Measurements from ENCODE around the gene CCNA2.
A peak's percentile ranks its signal among the peaks of the same experiment; 100 is the strongest.

CCNA2 gene

DNA sequence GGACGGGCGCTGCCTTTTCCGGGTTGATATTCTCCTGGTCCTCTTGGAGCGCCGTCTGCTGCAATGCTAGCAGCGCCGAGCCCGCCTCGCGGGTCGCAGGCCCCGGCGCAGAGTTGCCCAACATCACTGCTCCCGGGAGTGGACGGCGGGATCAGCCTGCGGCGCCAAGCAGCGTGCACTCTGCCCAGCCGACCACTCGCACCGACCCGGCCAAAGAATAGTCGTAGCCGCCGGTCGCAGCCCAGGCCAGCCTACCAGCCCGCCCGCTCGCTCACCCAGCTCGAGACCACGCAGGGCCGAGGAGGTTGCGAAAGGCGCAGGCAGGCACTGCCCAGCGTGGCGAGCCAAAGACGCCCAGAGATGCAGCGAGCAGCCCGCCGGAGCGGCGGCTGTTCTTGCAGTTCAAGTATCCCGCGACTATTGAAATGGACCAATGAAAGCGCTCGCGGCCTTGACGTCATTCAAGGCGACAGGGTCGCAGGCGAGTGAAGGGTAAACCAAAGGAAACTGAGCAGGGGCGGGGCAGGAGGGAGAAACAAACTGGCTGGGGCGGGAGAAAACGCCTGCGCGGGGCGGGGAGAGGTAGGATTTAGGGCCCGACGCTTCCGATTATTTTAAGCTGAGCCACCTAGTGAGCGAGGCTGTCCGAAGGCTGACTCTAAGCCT lies at the start of gene CCNA2:
Gene CCNA2, minus strand, starts transcription at position 379 of the 666 bp plus-strand sequence. Its CDS starts 255 bp downstream, at position 124.
- peak; percentile 98 for DNase-seq

DNA sequence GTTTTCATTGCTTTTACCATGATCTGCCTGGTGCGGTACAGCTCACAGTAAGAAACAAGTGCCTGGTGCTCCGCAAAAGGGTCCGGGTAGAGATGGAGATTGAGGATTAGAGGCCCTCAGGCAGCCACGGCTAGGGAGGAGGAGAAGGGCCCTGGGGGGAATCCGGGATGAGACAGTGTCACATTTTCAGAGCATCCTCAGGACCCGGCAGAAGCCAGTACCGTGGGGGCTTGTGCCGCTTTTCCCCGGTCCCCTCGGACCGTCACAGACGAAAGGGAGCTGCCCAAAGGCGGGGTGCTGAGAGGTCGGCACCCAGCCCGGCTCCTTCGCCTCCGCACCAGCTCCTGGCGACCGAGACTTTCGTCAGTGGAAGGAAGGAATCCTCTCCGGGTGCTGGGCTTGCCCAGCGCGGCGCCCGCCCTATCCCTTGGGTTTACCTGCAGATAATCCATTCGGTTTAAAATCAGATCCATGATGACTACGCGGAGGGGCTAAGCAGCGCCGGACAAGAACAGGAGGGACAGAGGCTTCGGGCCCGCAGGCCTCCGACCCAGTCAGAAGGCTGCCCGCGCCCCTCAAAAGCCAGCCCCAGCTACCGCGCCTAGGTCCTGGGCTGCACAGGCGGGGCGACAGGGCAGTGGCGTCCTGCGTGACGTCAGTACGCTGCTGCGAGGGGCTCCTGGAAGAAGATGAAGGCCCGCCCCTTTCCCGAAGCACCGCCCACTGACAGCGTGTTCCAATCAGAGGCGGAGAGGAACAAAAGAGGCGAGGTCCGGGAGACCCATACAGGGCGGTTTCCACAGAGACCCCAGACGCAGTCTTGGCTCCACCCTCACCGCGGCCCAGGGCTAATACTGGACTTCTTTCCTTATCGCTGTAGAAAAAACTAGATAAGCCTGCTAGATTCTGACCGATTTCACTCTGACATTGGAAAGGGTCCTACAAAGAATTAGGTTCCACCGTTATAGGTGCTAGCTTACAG lies 46.4 kb upstream of the CCNA2 start, which contains the start of gene BBS7:
Gene BBS7, minus strand, starts transcription at position 634 of the 982 bp plus-strand sequence. Its CDS starts 161 bp downstream, at position 473.
- peak; percentile 98 for DNase-seq

DNA sequence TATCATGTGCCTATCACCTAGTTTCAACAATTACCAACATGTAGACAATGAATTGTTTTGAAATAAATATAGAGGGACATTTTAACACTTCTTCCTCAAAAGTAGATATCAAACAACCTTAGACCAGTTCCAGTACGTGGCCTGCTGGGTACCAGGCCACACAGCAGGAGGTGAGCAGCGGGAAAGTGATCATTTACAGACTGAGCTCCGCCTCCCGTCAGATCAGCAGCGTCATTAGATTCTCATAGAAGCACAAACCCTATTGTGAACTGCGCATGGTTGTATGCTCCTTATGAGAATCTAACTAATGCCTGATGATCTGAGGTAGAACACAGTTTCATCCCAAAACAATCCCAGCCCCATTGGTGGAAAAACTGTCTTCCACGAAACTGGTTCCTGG lies 40.1 kb upstream of the CCNA2 start:
- DNase-seq, result no peak

DNA sequence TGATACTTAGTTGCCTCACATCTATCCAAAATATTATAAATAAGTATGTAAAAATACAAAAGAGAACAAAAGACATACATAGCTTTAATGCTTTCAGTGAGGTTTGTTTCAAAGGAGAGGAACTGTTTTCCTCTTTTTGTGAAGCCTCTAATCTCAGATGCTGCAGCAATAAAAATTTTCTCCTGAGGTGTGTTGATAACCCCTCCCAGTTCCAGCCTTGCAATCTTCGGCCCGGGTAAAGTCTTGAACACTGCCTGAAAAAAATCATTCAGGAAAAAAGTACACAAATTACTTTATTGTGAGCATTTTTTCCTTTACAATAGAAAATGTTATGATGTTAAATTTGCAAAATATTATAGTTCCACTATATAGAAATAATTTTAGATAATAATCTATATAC lies 37.7 kb upstream of the CCNA2 start:
- DNase-seq, result no peak

DNA sequence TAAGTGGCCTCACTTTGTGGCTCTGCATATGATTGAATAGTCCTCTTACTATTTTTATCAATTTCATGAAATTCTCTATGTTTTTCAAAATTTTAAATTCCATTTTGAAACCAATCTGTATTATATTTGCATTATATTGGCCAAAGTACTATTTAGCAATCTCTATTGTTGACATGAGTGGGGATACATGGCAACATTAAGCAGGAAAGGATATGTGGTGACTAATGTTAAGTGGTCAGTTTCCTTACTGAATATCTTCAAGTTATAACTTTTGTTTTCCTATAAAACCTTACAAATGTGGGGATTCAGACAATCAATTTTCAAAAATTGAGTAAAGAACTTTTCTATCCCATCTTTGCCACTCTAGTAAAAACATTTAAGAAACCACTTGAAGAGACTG lies 36.4 kb upstream of the CCNA2 start:
- no peak for DNase-seq

DNA sequence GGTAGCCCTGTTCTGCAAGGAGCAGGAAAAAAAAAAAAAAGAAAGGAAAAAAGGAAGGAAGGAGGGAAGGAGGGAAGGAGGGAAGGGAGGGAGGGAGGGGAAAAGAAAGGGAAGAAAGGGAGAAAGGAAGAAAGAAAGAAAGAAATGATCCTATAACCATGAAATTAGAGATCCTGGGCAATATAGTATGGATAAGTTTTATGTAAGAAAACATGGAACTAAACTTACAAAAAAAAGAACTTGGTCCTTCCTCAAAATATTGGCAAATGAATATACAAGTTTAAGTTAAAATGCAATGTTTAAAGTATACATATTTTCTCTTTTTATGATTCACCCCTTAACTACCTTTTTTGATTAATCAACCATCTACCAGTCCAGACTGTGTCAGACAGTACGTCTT lies 27.7 kb upstream of the CCNA2 start:
- no peak for DNase-seq

DNA sequence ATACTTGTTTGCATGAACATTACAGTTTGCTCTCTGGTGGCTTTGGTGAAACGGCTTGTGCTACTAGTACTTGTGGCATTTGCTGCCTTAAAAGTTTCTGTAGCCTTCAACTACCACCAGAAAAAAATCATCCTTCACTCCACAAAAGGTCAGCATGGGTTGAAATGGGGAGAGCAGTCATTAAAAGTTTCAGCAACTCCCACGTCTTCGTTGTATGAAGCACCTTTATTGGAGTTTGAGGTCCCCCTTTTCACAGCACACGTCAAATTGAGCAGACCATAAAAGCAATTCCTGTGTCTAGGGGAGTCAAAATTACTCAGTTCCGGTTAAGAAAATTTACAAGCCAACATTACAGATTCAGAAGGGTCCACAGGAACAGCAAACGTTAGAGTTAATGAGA lies 23.0 kb upstream of the CCNA2 start:
- no peak for DNase-seq

DNA sequence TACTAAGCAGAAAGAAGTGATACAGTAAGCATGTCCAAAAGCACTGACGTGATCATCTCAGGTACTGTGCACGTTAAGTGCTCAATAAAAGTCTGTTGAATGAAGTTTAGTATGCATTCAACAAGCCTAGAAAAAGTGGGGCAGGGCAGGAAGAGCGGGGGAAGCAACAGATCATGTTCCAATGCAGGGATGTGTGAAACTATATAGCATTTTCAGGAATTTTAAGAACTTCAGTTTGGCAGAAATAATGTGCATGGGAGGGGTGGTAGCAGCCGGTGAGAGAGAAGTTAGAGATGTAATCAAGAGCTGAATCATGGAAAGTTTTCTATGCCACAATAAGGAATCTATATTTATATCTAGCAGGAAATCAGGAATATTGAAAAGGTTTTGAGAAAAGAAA lies 19.2 kb upstream of the CCNA2 start:
- no peak for DNase-seq

DNA sequence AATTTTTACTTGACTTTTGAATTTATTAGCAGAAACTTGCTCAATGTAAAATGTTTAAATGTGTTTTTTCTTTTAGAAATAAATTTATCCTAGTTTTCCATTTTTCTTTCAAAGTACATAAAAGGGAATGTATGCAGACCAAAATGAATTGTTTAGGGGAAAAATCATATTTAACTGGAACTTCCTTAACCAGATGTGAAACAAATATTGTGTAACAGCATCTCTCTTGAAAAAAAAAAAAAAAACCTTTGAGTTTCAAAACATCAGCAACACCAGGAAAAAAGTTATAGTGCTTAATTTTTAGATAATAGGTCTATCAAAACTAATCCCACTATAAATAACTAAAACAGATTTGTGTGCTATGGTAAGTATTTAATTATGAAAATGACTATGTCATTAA lies 14.5 kb upstream of the CCNA2 start:
- DNase-seq, result no peak

DNA sequence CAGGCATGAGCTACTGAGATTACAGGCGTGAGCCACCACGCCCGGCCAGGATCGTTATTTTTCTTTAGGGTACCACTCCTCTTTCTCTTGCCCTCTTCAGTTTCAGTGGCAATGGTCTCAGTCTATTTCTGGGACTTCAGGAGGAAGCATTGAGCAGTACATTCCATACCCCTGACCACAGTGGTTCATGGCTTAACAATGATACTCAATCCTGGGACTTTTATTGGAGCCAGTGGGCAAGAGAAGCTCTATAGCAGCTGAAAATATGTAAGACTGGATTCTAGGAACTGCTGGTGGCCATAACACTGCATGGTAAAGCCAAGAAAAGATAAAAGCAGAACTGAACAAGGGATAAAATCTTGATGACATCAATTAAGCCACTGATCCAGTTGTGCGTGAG lies 5.8 kb upstream of the CCNA2 start:
- DNase-seq, result no peak

DNA sequence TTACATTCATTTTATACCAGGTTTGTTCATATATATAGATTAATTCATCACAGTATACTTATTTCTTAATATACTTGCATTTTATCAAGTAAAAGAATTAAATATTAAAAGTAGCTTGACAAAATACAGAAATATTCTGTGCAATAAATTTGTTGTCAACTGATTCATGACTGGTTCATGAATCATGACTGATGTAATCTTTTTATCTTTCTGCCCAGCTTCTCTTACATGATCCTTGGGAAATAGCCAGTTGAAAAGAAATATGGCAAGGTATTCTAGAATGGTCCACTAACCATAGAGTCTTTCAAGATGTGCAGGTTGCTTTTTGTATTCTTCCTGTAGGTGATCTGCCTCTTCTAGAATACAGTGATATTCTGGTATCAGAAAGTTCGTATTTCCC lies 4.2 kb upstream of the CCNA2 start:
- DNase-seq, result no peak

DNA sequence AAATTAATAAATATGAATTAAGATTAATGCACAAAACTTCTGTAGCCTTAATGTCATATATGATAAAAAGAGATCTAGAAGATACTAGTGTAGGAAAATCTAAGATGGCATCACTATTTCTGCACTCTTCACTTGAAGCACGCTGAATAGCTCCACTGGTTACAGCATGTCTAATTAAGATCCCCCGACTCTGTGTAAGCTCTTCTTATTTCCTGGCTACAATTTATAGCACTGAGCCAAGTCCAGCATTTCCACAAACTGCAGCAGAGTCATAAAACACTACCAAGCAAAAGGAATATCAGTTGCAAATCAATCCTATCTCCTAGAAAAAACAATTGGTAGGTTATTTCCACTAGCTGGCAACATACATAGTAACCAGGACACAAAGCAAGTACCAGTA lies 1.3 kb upstream of the CCNA2 start:
- no peak for DNase-seq

DNA sequence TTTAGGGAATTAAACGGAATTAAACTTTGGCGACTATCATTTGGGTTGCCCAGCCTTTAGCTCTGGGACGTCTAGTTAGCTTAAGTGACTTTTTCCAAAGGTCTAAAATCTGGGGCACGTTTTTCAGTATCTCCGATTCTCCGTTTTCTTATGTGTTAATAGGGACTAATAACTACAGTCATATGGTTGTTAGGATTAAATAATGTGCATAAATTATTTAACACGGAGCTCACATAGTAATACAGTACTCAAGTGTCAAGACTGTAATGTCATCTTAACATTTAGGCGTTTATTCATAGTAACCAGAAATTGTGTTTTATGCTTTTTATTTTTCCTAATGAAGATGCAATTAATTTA lies 466 bp upstream of the CCNA2 start:
- DNase-seq, result no peak

DNA sequence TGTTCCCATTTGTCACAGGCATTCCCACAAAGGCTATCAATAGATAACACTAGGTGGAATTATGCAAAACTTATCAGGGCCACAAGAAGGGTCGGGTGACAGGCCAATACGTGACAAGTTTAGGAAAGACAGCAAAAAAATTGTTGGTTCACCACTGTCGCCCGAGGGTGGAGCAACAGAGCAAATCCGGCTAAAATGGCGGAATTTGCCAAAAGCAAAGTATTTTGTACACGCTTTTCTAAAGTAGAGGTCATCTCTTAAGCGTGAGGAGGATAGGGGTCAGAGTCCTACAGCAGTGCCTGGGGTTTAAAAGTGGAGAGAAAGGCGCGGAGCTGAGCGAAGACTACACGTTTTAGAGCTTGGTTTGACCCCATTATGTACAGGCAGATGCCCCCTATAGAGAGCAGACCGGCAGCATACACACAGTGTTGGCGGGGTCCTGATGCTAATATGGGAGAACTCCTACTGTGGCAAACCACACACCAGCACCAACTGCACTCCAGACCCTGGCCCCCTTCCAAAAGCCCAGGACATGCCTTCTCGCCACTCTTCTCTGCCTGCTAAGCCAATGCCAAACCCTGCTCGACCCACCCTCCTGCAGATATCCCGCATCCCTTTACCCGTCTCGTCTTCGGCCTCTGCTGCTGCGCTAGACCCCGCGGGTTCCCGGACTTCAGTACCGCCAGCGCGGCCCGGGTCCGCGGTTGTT lies 733 bp downstream of the CCNA2 start:
- DNase-seq, result peak; percentile 74

DNA sequence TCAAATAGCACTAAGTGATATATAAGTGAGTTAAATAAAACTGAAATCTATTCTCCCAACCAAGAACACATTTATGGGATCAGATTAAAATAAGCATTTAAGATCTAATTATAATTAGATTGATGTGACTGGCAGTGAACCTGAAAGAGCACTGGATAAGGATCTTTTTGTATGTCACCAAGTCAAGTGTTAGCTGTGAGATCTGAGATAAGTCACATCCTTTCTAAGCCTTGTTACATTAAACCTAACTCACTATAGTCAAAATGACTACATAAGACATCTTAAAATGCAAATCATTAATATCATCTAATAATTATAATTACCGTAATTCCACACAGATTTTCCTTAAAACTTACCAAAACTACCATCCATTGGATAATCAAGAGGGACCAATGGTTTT lies 1.6 kb downstream of the CCNA2 start:
- no peak for DNase-seq

DNA sequence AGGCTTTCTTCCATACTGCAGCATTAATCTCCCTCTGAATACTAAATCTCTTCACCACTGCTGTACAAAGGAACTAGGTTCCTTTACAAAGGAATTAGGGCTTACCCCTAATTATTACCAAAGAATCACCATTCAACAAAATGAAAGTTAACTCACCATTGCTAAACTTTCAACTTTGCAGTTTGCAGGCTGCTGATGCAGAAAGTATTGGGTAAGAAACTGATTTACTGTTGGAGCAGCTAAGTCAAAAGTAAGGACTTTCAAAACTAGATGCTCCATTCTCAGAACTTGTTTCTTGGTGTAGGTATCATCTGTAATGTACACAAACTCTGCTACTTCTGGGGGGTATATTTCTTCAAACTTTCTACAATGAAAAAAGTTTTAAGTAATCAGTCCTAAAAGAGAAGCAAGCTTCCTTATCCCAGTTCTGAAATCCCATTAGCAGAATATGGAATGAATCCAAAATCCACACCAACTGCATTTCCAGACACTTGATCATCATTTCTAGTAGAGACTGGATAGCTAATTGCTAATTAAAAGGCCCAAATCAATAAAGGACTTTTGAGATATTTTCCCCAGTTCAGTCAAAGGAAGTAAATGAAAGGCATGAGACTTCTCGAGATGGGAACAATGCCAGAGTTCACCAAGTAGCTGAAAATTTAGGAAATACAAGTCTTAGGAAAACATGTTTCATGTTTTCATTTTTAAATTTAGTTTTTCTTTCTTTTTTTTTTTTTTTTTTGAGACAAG lies 4.3 kb downstream of the CCNA2 start:
- no peak for DNase-seq

DNA sequence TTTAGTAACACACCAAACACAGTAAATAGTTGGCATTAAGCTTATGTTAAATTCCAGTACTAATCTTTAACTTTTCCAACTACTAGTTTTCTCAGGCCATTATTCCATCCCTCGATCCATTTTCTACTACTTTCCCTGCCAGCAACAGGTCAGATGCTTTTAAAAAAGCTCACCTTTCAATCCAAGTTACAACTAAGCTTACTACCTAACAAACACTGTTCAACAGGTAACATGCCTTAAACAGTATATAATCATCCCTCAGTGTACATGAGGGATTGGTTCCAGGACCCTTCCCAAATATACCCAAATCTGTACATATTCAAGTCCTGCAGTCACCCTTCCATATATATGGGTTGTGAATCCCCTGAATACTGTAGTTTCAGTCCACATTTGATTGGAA lies 5.5 kb downstream of the CCNA2 start:
- no peak for DNase-seq

DNA sequence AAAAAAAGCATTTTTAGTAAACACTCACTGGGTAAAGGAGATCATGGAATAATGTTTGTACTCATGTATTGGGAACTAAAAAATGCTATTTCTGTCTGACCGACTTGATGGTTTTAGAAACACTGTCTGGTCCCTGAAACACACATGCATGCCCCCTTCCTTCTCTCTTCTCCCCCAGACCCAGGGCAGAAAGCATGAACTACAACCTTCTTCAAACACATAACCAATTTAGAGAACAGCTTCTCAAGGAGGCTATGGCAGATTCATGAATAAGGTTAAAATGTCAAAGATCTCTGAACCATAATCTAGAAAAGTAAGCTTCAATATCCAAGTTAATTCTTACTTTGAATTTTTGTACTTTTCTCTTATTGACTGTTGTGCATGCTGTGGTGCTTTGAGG lies 6.0 kb downstream of the CCNA2 start:
- no peak for DNase-seq

DNA sequence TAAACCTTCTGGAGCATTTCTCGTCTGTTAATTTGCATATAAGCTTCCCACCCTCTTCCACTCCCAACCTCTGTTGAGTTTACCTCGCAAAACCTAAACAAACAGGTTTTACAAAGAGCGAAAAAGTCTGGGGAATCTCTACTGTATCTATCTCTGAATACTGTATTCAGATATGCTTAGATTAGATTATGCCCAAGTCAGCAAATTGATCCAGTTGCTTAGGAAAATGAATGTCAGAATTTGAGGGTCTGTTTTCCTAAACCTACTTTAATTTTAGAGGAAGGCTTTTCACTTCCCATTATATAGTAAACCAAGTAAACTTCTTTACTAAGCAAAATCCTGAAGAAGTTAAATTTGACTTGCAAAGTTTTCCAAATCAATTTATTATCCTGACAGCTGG lies 6.7 kb downstream of the CCNA2 start:
- no peak for DNase-seq

DNA sequence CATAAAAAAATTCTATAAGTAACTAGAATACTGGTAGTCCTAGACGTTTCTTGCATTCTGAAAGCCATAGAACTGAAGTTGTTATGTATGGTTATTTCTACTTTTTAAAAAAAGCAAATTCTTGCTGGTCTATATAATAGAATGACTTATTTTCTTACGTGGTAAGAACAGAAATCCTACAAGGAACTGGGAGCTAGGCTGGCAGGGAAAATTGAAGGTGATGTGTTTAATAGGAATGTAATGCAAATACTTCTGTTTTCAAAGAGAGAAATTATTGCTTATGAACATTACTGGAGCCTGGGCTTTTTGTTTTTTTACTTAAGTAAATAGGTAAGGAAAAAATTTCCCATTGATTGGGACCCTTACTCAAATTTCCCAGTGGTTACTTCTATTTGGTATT lies 8.9 kb downstream of the CCNA2 start:
- no peak for DNase-seq

DNA sequence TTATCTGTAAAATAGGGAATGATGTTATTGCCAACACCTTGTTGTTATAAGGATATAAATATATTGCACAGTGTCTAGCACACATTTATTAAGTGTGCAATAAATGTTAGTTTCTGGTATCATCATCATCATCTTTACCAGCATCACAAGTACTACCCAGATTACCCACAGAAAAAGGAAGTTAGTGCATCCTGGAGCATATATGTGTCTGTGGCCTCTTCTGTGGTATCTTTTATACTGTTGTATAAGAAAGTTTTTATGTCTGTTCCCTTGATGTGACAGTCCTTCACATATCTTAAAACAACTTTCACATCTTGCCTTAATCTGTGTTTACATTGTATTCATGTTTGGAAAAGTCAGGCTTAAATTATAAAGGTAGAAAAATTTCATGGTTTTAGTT lies 12.6 kb downstream of the CCNA2 start:
- DNase-seq, result no peak

DNA sequence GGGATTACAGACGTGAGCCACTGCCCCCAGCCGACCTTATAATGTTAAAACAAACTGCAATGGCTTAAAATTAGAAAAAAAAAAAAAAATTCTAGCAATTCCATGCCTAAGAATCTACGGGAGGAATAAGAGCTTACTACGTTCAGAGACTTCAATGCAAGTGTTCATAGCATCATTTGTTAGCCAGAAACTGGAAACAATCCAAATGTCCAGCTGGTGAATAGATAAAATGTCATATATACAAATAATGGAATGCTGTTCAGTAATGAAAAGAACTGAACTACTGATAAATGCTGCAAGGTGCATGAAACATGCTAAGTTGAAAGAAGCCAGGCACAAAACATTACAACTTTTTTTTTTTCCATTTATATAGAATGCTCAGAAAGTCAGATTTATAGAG lies 17.3 kb downstream of the CCNA2 start:
- DNase-seq, result no peak

DNA sequence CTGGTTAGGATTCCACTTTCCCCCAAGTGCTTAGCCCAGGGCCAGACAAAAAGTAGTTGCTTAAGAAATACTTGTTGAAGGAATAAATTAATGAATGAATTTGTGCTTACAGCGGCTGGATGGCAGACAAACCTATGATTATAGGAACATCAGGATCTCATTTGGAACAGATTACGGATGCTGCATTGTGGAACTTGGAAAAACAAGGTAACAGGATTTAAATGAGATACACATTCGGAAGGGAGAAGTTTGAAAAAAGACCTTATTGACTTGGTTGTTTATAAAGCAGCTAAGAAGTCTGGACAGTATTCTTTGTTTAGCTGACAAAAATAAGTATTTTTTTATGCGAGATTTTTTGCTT lies 22.0 kb downstream of the CCNA2 start:
- no peak for DNase-seq
